H1 (cell line): ENCODE data around the gene POLD4. TPM values are rescaled to one million over a fixed set of nuclear protein-coding genes. Genes with fewer than 3 reads are reported as not detected.
A peak's percentile ranks its signal among the peaks of the same experiment; 100 is the strongest.

Experiments
- CTCF ChIA-PET: fragments of 300-600 bp; sonication (Branson Sonifier 250); formaldehyde crosslinking; loops from one replicate; lab custom pipeline; 2021; ENCODE audit not compliant: partially characterized antibody; lab: Charles Lee
- POLR2A ChIA-PET: fragments of 300-600 bp; sonication (Branson Sonifier 250); formaldehyde crosslinking; loops from one replicate; lab custom pipeline; 2021; ENCODE audit warnings: inconsistent platforms; ENCODE audit not compliant: partially characterized antibody; lab: Charles Lee
- DNase-seq, 2 experiments: peaks; one replicate each; pipeline versions ENCODE4 v3.0.0 to v3.0.0-alpha.2; 2010 to 2022; ENCODE audit warnings: low spot score in 2 of 2, low read depth in 1 of 2, mixed read lengths in 1 of 2
- FAIRE-seq: peaks from 2 replicates; lab custom pipeline; 2011; peaks lifted over from hg19 to GRCh38; lab: Jason Lieb, UNC
- H2AFZ ChIP-seq: 2 replicates; pipeline ENCODE4 v1.8.1; 2012; ENCODE audit warnings: low read length, inconsistent platforms
- H2AK5ac ChIP-seq: 2 replicates; pipeline ENCODE4 v1.6.1; 2013; ENCODE audit warnings: low read depth, low read length
- H2BK120ac ChIP-seq: replicated peaks from 2 replicates; pipeline ENCODE3; 2013; ENCODE audit warnings: low read depth, low read length, inconsistent platforms
- H2BK12ac ChIP-seq: 2 replicates; pipeline ENCODE4 v1.6.1; 2013; ENCODE audit warnings: low read depth, low read length
- H2BK15ac ChIP-seq: 2 replicates; pipeline ENCODE4 v1.6.1; 2013; ENCODE audit warnings: low read length
- H2BK20ac ChIP-seq: 2 replicates; pipeline ENCODE4 v1.6.1; 2013; ENCODE audit warnings: low read length
- H2BK5ac ChIP-seq: 2 replicates; pipeline ENCODE4 v1.6.1; 2013; ENCODE audit warnings: low read depth, low read length
- H3K14ac ChIP-seq: 2 replicates; pipeline ENCODE4 v1.6.1; 2013; ENCODE audit warnings: inconsistent platforms; ENCODE audit not compliant: insufficient read length
- H3K18ac ChIP-seq: 2 replicates; pipeline ENCODE4 v1.6.1; 2013; ENCODE audit warnings: low read length; ENCODE audit errors: extremely low read depth
- H3K23ac ChIP-seq: 2 replicates; pipeline ENCODE4 v1.6.1; 2013; ENCODE audit warnings: inconsistent platforms; ENCODE audit not compliant: insufficient read length
- H3K23me2 ChIP-seq: 2 replicates; pipeline ENCODE4 v1.6.1; 2013; ENCODE audit warnings: low read depth, low read length
- H3K27ac ChIP-seq: 2 replicates; pipeline ENCODE4 v1.6.1; 2011; ENCODE audit warnings: low read depth, low read length, inconsistent platforms
- H3K27me3 ChIP-seq, 4 experiments: replicated peaks in 1 of 4; 1 replicate in 1 of 4; 2 replicates in 3 of 4; pipeline versions ENCODE4 v1.6.1 to v1.8.1; 2011 to 2013; ENCODE audit warnings: low read length in 3 of 4, mild to moderate bottlenecking in 3 of 4, inconsistent platforms in 2 of 4, mixed read lengths in 2 of 4, moderate library complexity in 1 of 4; ENCODE audit not compliant: control insufficient read depth in 3 of 4, insufficient read depth in 3 of 4; ENCODE audit errors: extremely low read depth in 1 of 4
- H3K36me3 ChIP-seq, 4 experiments: 2 replicates each; pipeline versions ENCODE4 v1.6.1 to v1.8.1; 2011 to 2013; ENCODE audit warnings: mild to moderate bottlenecking in 4 of 4, low read length in 3 of 4, moderate library complexity in 2 of 4, control low read depth in 1 of 4, inconsistent platforms in 1 of 4; ENCODE audit not compliant: insufficient read depth in 4 of 4, control insufficient read depth in 2 of 4
- H3K4ac ChIP-seq: replicated peaks from 2 replicates; pipeline ENCODE3; 2013; ENCODE audit warnings: low read length, low read depth, mixed read lengths, inconsistent platforms; ENCODE audit not compliant: insufficient read length
- H3K4me1 ChIP-seq, 4 experiments: replicated peaks in 1 of 4; 1 replicate in 1 of 4; 2 replicates in 3 of 4; pipeline versions ENCODE4 v1.6.1 to v1.8.1; 2011 to 2013; ENCODE audit warnings: low read length in 3 of 4, inconsistent platforms in 2 of 4, mixed read lengths in 1 of 4; ENCODE audit not compliant: insufficient read depth in 4 of 4, control insufficient read depth in 3 of 4
- H3K4me2 ChIP-seq, 2 experiments: 2 replicates each; pipeline versions ENCODE4 v1.6.1 to v1.8.1; 2011 to 2013; ENCODE audit warnings: low read depth in 2 of 2, low read length in 2 of 2, control low read depth in 1 of 2, inconsistent platforms in 1 of 2, mild to moderate bottlenecking in 1 of 2; ENCODE audit not compliant: insufficient read depth in 1 of 2
- H3K4me3 ChIP-seq, 4 experiments: fragments of 200-600, 300-600 bp in 1 of 4; sonication (generic), shearing (Covaris generic), sonication (Bioruptor Twin) in 1 of 4; 2 replicates each; pipeline versions ENCODE4 v1.5.1 to v1.8.1; 2011 to 2016; ENCODE audit warnings: low read length in 4 of 4, low read depth in 3 of 4, control low read depth in 2 of 4, inconsistent platforms in 2 of 4, mild to moderate bottlenecking in 2 of 4, mixed read lengths in 1 of 4, moderate library complexity in 1 of 4; ENCODE audit not compliant: insufficient read depth in 2 of 4; ENCODE audit errors: extremely low read depth in 1 of 4
- H3K56ac ChIP-seq: replicated peaks from 2 replicates; pipeline ENCODE3; 2013; ENCODE audit warnings: low read depth, mild to moderate bottlenecking, mixed read lengths, low read length, inconsistent platforms; ENCODE audit not compliant: insufficient read length
- H3K79me1 ChIP-seq: 2 replicates; pipeline ENCODE4 v1.6.1; 2013; ENCODE audit warnings: low read depth, low read length, control low read depth
- H3K79me2 ChIP-seq, 2 experiments: 2 replicates each; pipeline versions ENCODE4 v1.6.1 to v1.8.1; 2012 to 2013; ENCODE audit warnings: low read length in 2 of 2, mild to moderate bottlenecking in 2 of 2, inconsistent platforms in 1 of 2; ENCODE audit not compliant: insufficient read depth in 2 of 2, control insufficient read depth in 1 of 2
- H3K9ac ChIP-seq, 4 experiments: replicated peaks in 1 of 4; 1 replicate in 1 of 4; 2 replicates in 3 of 4; pipeline versions ENCODE4 v1.6.1 to v1.8.1; 2011 to 2013; ENCODE audit warnings: low read depth in 3 of 4, low read length in 3 of 4, control low read depth in 2 of 4, mild to moderate bottlenecking in 2 of 4, moderate library complexity in 2 of 4, inconsistent platforms in 1 of 4; ENCODE audit errors: extremely low read depth in 1 of 4
- H3K9me3 ChIP-seq, 2 experiments: 2 replicates each; pipeline versions ENCODE4 v1.6.1 to v1.8.1; 2012 to 2013; ENCODE audit warnings: mild to moderate bottlenecking in 2 of 2, moderate library complexity in 2 of 2, control low read depth in 1 of 2, inconsistent platforms in 1 of 2, low read depth in 1 of 2, low read length in 1 of 2, mixed read lengths in 1 of 2; ENCODE audit not compliant: insufficient read depth in 2 of 2
- H4K20me1 ChIP-seq, 2 experiments: replicated peaks in 1 of 2; 2 replicates each; pipeline versions ENCODE3 to v1.8.1; 2011 to 2013; ENCODE audit warnings: inconsistent platforms in 2 of 2, low read length in 2 of 2, mild to moderate bottlenecking in 1 of 2; ENCODE audit not compliant: insufficient read depth in 2 of 2, control insufficient read depth in 1 of 2
- H4K5ac ChIP-seq: 2 replicates; pipeline ENCODE4 v1.6.1; 2013; ENCODE audit warnings: low read length, low read depth, mixed read lengths, inconsistent platforms; ENCODE audit not compliant: insufficient read length
- H4K8ac ChIP-seq: 2 replicates; pipeline ENCODE4 v1.8.0; 2013; ENCODE audit warnings: mild to moderate bottlenecking, moderate library complexity, low read length, inconsistent platforms; ENCODE audit not compliant: insufficient read depth; ENCODE audit errors: extremely low read depth
- H4K91ac ChIP-seq: replicated peaks from 2 replicates; pipeline ENCODE3; 2013; ENCODE audit warnings: low read length, mixed read lengths, inconsistent platforms; ENCODE audit not compliant: insufficient read length
- BRCA1 ChIP-seq: IDR thresholded peaks from 2 replicates; pipeline ENCODE4 v1.6.1; 2012; ENCODE audit warnings: low read depth, low read length, improper control_type of control experiment
- JUN ChIP-seq: IDR thresholded peaks from 2 replicates; pipeline ENCODE4 v1.6.1; 2011; ENCODE audit warnings: low read depth, mild to moderate bottlenecking, improper control_type of control experiment, low read length
- RBBP5 ChIP-seq: IDR thresholded peaks from 2 replicates; pipeline ENCODE4 v1.7.1; 2012; ENCODE audit warnings: low read depth, mild to moderate bottlenecking, inconsistent platforms, low read length, moderate library complexity, borderline replicate concordance
- RXRA ChIP-seq: IDR thresholded peaks from 2 replicates; pipeline ENCODE4 v1.6.1; 2011; ENCODE audit warnings: low read depth, mild to moderate bottlenecking, low read length, moderate library complexity; ENCODE audit not compliant: insufficient read depth
- TAF1 ChIP-seq: IDR thresholded peaks from 2 replicates; pipeline ENCODE4 v1.6.1; 2011; ENCODE audit warnings: mild to moderate bottlenecking, low read depth, low read length
- TAF7 ChIP-seq: optimal IDR thresholded peaks from 2 replicates; pipeline ENCODE3; 2011; ENCODE audit warnings: low read depth, mild to moderate bottlenecking, inconsistent platforms, low read length, moderate library complexity, borderline replicate concordance
- ZNF274 ChIP-seq: IDR thresholded peaks from 2 replicates; pipeline ENCODE4 v1.7.0; 2012; ENCODE audit warnings: low read length, borderline replicate concordance; ENCODE audit errors: extremely low read depth
- WGBS, 2 experiments: shearing (Covaris generic) in 1 of 2; methylation state at CpG; one replicate each; pipeline versions ENCODE4 v1.1.6 to v1.1.7; 2013 to 2015; ENCODE audit warnings: low lambda C conversion rate in 2 of 2, mixed read lengths in 2 of 2, inconsistent platforms in 1 of 2, low coverage in 1 of 2, missing lambda C conversion rate in 1 of 2; ENCODE audit not compliant: insufficient replicate concordance in 2 of 2, insufficient coverage in 1 of 2, insufficient read length in 1 of 2; ENCODE audit errors: extremely low coverage in 1 of 2, missing lambda C conversion rate in 1 of 2; 5-methylcytosine and 5-hydroxymethylcytosine counted together
- polyA plus RNA-seq, 7 experiments: library from polyadenylated mRNA; depleted of rRNA in 3 of 7; stranded (reverse) in 5 of 7; unstranded in 2 of 7; fragments of >200 nt in 5 of 7; fragments of 200-250 nt in 2 of 7; gene quantifications; 1 replicate in 5 of 7; 2 replicates in 1 of 7; 4 replicates in 1 of 7; pipeline versions ENCODE4 v1.2.1 to v1.2.3, GENCODE V29; 2011 to 2013; ENCODE audit warnings: missing spikeins in 2 of 7, mixed read lengths in 2 of 7
- total RNA-seq: library from RNA; stranded (reverse); fragmentation: NEBNext Ultra II Directional; extraction: Animal tissue kit (Norgen Biotek cat#: 25700); gene quantifications from 2 replicates; pipeline ENCODE4 v1.2.1, GENCODE V29; 2021

POLD4 gene
- total and polyA plus RNA-seq, 2 of the 8 experiments (the other 6 are each of a cell fraction or from before 2014, with no cell fraction given) = 21.2 to 46.7 TPM

DNA sequence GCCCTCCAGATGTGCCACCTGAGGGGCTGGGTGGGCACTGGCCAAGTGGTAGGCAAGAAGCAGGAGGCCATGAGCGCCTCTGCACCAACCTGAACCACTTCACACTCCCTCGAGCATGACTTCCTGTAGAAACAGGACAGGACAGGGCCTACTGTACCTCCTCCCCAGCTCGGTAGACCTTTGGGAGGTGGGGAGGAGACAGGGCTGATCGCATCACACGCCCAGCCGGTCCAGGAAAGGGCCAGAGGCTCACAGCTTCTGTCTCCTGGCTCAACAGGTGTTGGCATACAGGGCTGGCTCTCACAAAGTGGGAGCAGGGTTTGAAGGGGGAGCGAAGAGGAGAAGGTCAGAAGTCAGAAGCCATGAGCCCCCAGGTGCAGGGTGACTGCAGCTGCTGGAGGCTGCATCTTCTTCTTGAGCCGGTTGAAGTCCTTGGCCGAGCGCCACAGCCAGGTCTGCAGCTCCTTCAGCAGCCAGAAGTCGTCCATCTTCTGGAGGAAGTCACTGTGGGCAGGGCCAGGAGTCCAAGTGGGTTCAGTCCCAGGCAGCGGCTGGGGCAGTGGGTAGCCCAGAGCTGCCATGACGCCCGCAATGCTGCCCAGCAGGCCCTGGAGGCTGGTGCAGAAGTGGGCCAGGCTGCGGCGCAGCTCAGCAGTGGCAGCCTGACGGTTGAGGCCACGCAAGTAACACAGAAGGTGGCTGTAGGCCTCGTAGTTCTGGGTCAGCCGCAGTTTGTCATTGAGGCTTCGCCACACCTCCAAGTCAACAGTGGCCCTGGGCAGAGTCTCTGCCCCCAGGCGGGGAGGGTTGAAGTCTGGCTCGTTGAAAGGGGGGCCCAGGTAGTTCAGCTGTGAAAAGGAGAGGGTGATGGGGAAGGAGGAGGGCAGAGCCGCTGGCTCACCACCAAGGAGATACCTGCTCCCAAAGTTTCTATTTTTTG is 11.7 kb upstream of the POLD4 start:
- Histone ChIP-seq H3K27me3 (peaks cover 0 to 12% (median 8%) of the 10 kb centered on the region in 4 experiments; a peak in 5 of 7 replicates), H2AK5ac (peak overlapping the region; percentile 70; the same call in 1 of the 2 replicates), H3K27ac (no peak overlapping the region), H2BK15ac (no peak overlapping the region), H3K9ac (no peak overlapping the region), H3K36me3 (no peaks in the 10 kb centered on the region), H3K14ac (no peak overlapping the region)
- TF ChIP-seq ZNF274 = no peak
- TF ChIP-seq TAF7 = no peak
- TF ChIP-seq TAF1 = no peak
- TF ChIP-seq JUN = no peak
- TF ChIP-seq BRCA1 = no peak
- no peak for TF ChIP-seq RBBP5
- no peak for TF ChIP-seq RXRA
- TF ChIP-seq, all 59 proteins: peak for 0
- FAIRE-seq (no peak), DNase-seq (no peak)
- peak overlapping the region; percentile 39; the same call in 1 of the 2 replicates for H2BK12ac ChIP-seq
- H4K91ac ChIP-seq = no peak overlapping the region
- peaks cover 0 to 9% (median 4%) of the 10 kb centered on the region in 4 experiments; a peak in 6 of 7 replicates for H3K4me1 ChIP-seq
- H3K56ac ChIP-seq = no peak overlapping the region
- H3K4me3 ChIP-seq = no peak overlapping the region
- CTCF ChIA-PET = interaction anchor here (2.5 to 34.8 kb wide), 3 partner anchors 7 to 19 kb away, joined by 12 to 1305 read pairs (median 1305); partner anchors contain the start of genes CLCF1, POLD4 and RAD9A
- no peak overlapping the region for H2BK120ac ChIP-seq
- no peak overlapping the region for H2AFZ ChIP-seq
- 89% methylated on average over 22 of the region's 24 CpGs; no CpG with 5 or more reads in 1 of the 2 experiments for WGBS, 2 experiments
- 0 out of 4 replicates have a peak overlapping the region, but pooled peaks of 1 of the 2 experiments have one; percentile 26 for H3K4me2 ChIP-seq
- no peak overlapping the region for H4K5ac ChIP-seq
- H2BK5ac ChIP-seq = no peak overlapping the region
- no peak overlapping the region for H4K8ac ChIP-seq
- no peak overlapping the region for H3K4ac ChIP-seq
- no peak overlapping the region for H3K23ac ChIP-seq
- no peaks in the 10 kb centered on the region for H3K23me2 ChIP-seq
- H3K79me2 ChIP-seq = no peaks in the 10 kb centered on the region
- POLR2A ChIA-PET = interaction anchor here (1.0 to 4.1 kb wide), 4 partner anchors 9 to 42 kb away, joined by 3 to 16 read pairs (median 4); partner anchors contain the start of genes CLCF1 and POLD4
- H3K9me3 ChIP-seq = no peaks in the 10 kb centered on the region
- no peaks in the 10 kb centered on the region for H4K20me1 ChIP-seq
- peak overlapping the region; percentile 19; the same call in 1 of the 2 replicates for H3K18ac ChIP-seq
- no peak overlapping the region for H2BK20ac ChIP-seq
- H3K79me1 ChIP-seq = no peaks in the 10 kb centered on the region
